ENCODE data around the gene DNAJC5G.

DNAJC5G gene

DNA sequence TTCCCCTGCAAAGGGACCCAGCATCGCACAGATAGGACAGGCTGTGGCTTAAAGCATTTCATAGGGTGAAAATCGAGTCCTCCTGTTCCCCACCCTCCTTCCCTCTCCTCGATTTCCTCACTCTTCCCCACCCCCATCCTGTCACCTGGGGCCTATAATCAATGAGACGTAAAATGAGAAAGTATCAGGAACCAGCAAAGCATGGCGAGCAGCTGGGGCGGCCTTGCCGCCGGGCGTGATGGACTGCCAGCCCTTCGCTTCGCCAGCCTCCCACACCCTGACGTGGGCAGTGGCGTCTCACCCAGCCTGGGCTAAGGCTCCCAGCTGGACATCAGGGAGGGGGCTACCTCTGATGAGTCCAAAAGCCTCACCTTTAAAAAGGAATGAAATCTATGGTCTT lies 23.5 kb upstream of the DNAJC5G start:
- TF ChIP-seq, protein P1, sequence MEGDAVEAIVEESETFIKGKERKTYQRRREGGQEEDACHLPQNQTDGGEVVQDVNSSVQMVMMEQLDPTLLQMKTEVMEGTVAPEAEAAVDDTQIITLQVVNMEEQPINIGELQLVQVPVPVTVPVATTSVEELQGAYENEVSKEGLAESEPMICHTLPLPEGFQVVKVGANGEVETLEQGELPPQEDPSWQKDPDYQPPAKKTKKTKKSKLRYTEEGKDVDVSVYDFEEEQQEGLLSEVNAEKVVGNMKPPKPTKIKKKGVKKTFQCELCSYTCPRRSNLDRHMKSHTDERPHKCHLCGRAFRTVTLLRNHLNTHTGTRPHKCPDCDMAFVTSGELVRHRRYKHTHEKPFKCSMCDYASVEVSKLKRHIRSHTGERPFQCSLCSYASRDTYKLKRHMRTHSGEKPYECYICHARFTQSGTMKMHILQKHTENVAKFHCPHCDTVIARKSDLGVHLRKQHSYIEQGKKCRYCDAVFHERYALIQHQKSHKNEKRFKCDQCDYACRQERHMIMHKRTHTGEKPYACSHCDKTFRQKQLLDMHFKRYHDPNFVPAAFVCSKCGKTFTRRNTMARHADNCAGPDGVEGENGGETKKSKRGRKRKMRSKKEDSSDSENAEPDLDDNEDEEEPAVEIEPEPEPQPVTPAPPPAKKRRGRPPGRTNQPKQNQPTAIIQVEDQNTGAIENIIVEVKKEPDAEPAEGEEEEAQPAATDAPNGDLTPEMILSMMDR (IDR thresholded peaks at IDR 0.05; ENCODE audit: low read depth, low read length): no peak
- no peak for TF ChIP-seq EZH2phosphoT487 (IDR thresholded peaks at IDR 0.05; ENCODE audit: low read depth)

GRCh38 chr2:27255187-27255586 lies 20.0 kb upstream of the DNAJC5G start:
- Histone ChIP-seq H3K9me3 (ENCODE audit: insufficient read depth, low read length) (no peaks in the 10 kb centered on the region), H3K79me2 (ENCODE audit: low read length) (no peaks in the 10 kb centered on the region), H3K9ac (ENCODE audit: low read length) (no peak overlapping the region), H3K4me2 (ENCODE audit: low read length) (no peak overlapping the region), H2AFZ (ENCODE audit: low read depth, low read length) (no peak overlapping the region), H3K4me3 (ENCODE audit: low read length) (no peak overlapping the region), H4K20me1 (ENCODE audit: insufficient read depth, low read length) (no peaks in the 10 kb centered on the region), H3K27me3 (ENCODE audit: low read depth, low read length) (peaks cover 9% of the 10 kb centered on the region), H3K36me3 (replicated peaks; ENCODE audit: low read depth, low read length) (no peaks in the 10 kb centered on the region), H3K27ac (ENCODE audit: low read length) (no peak overlapping the region), H3K4me1 (ENCODE audit: low read length) (peaks cover 20% of the 10 kb centered on the region)
- TF ChIP-seq, protein P1 (IDR thresholded peaks at IDR 0.05; ENCODE audit: low read depth, low read length): no peak
- no peak for TF ChIP-seq EZH2phosphoT487 (IDR thresholded peaks at IDR 0.05; ENCODE audit: low read depth)

More for the DNA sequence above, 23.5 kb upstream of the DNAJC5G start:
- Histone ChIP-seq H3K4me3 (ENCODE audit: low read length) (peak overlapping the region; percentile 19; the same call in 1 of the 2 replicates), H3K9ac (ENCODE audit: low read length) (no peak overlapping the region), H3K4me1 (ENCODE audit: low read length) (peaks cover 20% of the 10 kb centered on the region), H3K4me2 (ENCODE audit: low read length) (peak overlapping the region; percentile 43), H3K36me3 (replicated peaks; ENCODE audit: low read depth, low read length) (no peaks in the 10 kb centered on the region), H3K79me2 (ENCODE audit: low read length) (no peaks in the 10 kb centered on the region), H3K27me3 (ENCODE audit: low read depth, low read length) (peaks cover 7% of the 10 kb centered on the region; the same call in 1 of the 2 replicates), H4K20me1 (ENCODE audit: insufficient read depth, low read length) (no peaks in the 10 kb centered on the region), H2AFZ (ENCODE audit: low read depth, low read length) (peak overlapping the region; percentile 17; the same call in 1 of the 2 replicates), H3K9me3 (ENCODE audit: insufficient read depth, low read length) (no peaks in the 10 kb centered on the region), H3K27ac (ENCODE audit: low read length) (no peak overlapping the region)

DNA sequence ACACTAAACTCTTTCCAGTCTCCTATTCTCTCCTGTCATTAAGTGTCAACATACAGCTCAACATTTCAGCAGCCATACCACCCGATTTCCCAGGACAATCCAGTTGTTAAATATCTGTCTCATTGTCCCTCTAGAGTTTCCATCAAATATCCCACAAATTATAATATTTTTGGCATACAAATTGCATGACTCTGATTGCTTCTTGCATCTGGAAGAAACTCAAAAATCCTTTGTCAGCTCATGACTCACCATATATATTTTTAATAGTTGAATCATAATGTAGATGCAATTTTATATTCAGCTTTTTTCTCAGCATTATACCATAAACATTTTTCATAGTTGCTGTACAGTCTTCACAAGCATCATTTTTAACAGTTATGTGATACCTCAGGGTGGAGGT lies 19.6 kb upstream of the DNAJC5G start:
- no peaks in the 10 kb centered on the region for H3K36me3 ChIP-seq (replicated peaks; ENCODE audit: low read depth, low read length)
- H2AFZ ChIP-seq (ENCODE audit: low read depth, low read length): no peak overlapping the region
- no peak overlapping the region for H3K4me3 ChIP-seq (ENCODE audit: low read length)
- H3K9ac ChIP-seq (ENCODE audit: low read length): no peak overlapping the region
- no peak overlapping the region for H3K4me2 ChIP-seq (ENCODE audit: low read length)
- no peaks in the 10 kb centered on the region for H3K79me2 ChIP-seq (ENCODE audit: low read length)
- TF ChIP-seq EZH2phosphoT487 (IDR thresholded peaks at IDR 0.05; ENCODE audit: low read depth): no peak
- TF ChIP-seq, protein P1 (IDR thresholded peaks at IDR 0.05; ENCODE audit: low read depth, low read length): no peak
- H3K27ac ChIP-seq (ENCODE audit: low read length): no peak overlapping the region
- no peaks in the 10 kb centered on the region for H4K20me1 ChIP-seq (ENCODE audit: insufficient read depth, low read length)
- no peaks in the 10 kb centered on the region for H3K9me3 ChIP-seq (ENCODE audit: insufficient read depth, low read length)
- H3K27me3 ChIP-seq (ENCODE audit: low read depth, low read length): peaks cover 13% of the 10 kb centered on the region
- peaks cover 15% of the 10 kb centered on the region for H3K4me1 ChIP-seq (ENCODE audit: low read length)

- no peak for TF ChIP-seq EZH2phosphoT487 (IDR thresholded peaks at IDR 0.05; ENCODE audit: low read depth)
- Histone ChIP-seq H3K27me3 (ENCODE audit: low read depth, low read length) (peaks cover 19% of the 10 kb centered on the region), H3K4me3 (ENCODE audit: low read length) (no peak overlapping the region)
Measured at GRCh38 chr2:27256855-27257454, 18.3 kb upstream of the DNAJC5G start.

More at GRCh38 chr2:27256855-27257454, 18.3 kb upstream of the DNAJC5G start:
- no peaks in the 10 kb centered on the region for H3K9me3 ChIP-seq (ENCODE audit: insufficient read depth, low read length)
- H3K27ac ChIP-seq (ENCODE audit: low read length): no peak overlapping the region
- no peaks in the 10 kb centered on the region for H4K20me1 ChIP-seq (ENCODE audit: insufficient read depth, low read length)
- no peaks in the 10 kb centered on the region for H3K79me2 ChIP-seq (ENCODE audit: low read length)
- no peak overlapping the region for H2AFZ ChIP-seq (ENCODE audit: low read depth, low read length)
- H3K4me2 ChIP-seq (ENCODE audit: low read length): no peak overlapping the region
- no peak overlapping the region for H3K9ac ChIP-seq (ENCODE audit: low read length)
- H3K4me1 ChIP-seq (ENCODE audit: low read length): peaks cover 2% of the 10 kb centered on the region
- H3K36me3 ChIP-seq (replicated peaks; ENCODE audit: low read depth, low read length): no peaks in the 10 kb centered on the region
